WTC11 (cell line): ENCODE results near the gene CRADD. TPM values are rescaled to one million over a fixed set of nuclear protein-coding genes. Genes with fewer than 3 reads are reported as not detected.
A peak's percentile ranks its signal among the peaks of the same experiment; 100 is the strongest.

Source experiments
- ATAC-seq: fragments of 200-7000 bp; cut with Tn5 transposase; 2 replicates; pipeline ENCODE4 v1.10.0; 2021; ENCODE audit warnings: mild to moderate bottlenecking, moderate library complexity
- CTCF ChIA-PET: fragments of 300-600 bp; sonication (Branson Sonifier 250); formaldehyde crosslinking; loops from one replicate; lab custom pipeline; 2021; ENCODE audit warnings: antibody characterized with exemption; lab: Charles Lee
- POLR2A ChIA-PET: fragments of 350-600 bp; sonication (Branson Sonifier 250); formaldehyde crosslinking; loops from one replicate; lab custom pipeline; 2021; ENCODE audit warnings: antibody characterized with exemption; lab: Charles Lee
- DNase-seq: peaks from one replicate; pipeline ENCODE4 v3.0.0; 2021; ENCODE audit warnings: low spot score
- H3K27ac Mint-ChIP-seq: 2 replicates; pipeline ENCODE4 v1.8.0; 2021; ENCODE audit warnings: mixed read lengths
- H3K27me3 Mint-ChIP-seq: 2 replicates; pipeline ENCODE4 v1.8.0; 2021; ENCODE audit warnings: low read depth, mild to moderate bottlenecking, moderate library complexity, mixed read lengths
- H3K36me3 Mint-ChIP-seq: 2 replicates; pipeline ENCODE4 v1.8.0; 2021; ENCODE audit warnings: mixed read lengths
- H3K4me1 Mint-ChIP-seq: 2 replicates; pipeline ENCODE4 v1.8.0; 2022; ENCODE audit warnings: mixed read lengths
- H3K4me3 Mint-ChIP-seq: 2 replicates; pipeline ENCODE4 v1.8.0; 2021; ENCODE audit warnings: mild to moderate bottlenecking, moderate library complexity, mixed read lengths
- H3K9me3 Mint-ChIP-seq: 2 replicates; pipeline ENCODE4 v1.8.0; 2021; ENCODE audit warnings: mixed read lengths
- ATF2 ChIP-seq: sonication (generic); formaldehyde crosslinking; IDR thresholded peaks from 2 replicates; pipeline ENCODE4 v1.8.1; 2022; ENCODE audit warnings: low read depth, missing genetic modification reagents, borderline replicate concordance
- CBFB ChIP-seq: sonication (generic); formaldehyde crosslinking; IDR thresholded peaks from 2 replicates; pipeline ENCODE4 v1.8.1; 2022; ENCODE audit warnings: mild to moderate bottlenecking, low read depth, missing genetic modification reagents
- E2F1 ChIP-seq: sonication (generic); formaldehyde crosslinking; IDR thresholded peaks from 2 replicates; pipeline ENCODE4 v1.8.0; 2022; ENCODE audit warnings: mild to moderate bottlenecking, missing genetic modification reagents
- EMX1 ChIP-seq: fragments of 250-450 bp; sonication (Bioruptor Pico); IDR thresholded peaks from 2 replicates; pipeline ENCODE4 v1.8.0; 2021; ENCODE audit warnings: mild to moderate bottlenecking
- ETV6 ChIP-seq: sonication (generic); formaldehyde crosslinking; IDR thresholded peaks from 2 replicates; pipeline ENCODE4 v1.8.1; 2022; ENCODE audit warnings: mild to moderate bottlenecking, missing genetic modification reagents
- GRHL2 ChIP-seq: fragments of 250-450 bp; sonication (Bioruptor Pico); IDR thresholded peaks from 2 replicates; pipeline ENCODE4 v1.8.0; 2022; ENCODE audit warnings: mild to moderate bottlenecking, moderate library complexity; ENCODE audit not compliant: insufficient replicate concordance, severe bottlenecking
- GTF2I ChIP-seq: fragments of 250-450 bp; sonication (Bioruptor Pico); conservative IDR thresholded peaks from 2 replicates; pipeline ENCODE4 v1.4.0; 2021; ENCODE audit warnings: mild to moderate bottlenecking
- MXD4 ChIP-seq: fragments of 250-450 bp; sonication (Bioruptor Pico); IDR thresholded peaks from 2 replicates; pipeline ENCODE4 v1.8.0; 2021; ENCODE audit warnings: mild to moderate bottlenecking, moderate library complexity, borderline replicate concordance
- MYBL2 ChIP-seq: sonication (generic); formaldehyde crosslinking; IDR thresholded peaks from 2 replicates; pipeline ENCODE4 v1.8.1; 2023; ENCODE audit warnings: mild to moderate bottlenecking, moderate library complexity, missing genetic modification reagents
- NFE2L1 ChIP-seq: sonication (generic); formaldehyde crosslinking; IDR thresholded peaks from 2 replicates; pipeline ENCODE4 v1.8.1; 2023; ENCODE audit warnings: missing genetic modification reagents
- PRDM15 ChIP-seq: sonication (generic); formaldehyde crosslinking; IDR thresholded peaks from 2 replicates; pipeline ENCODE4 v1.8.0; 2022; ENCODE audit warnings: missing genetic modification reagents
- RORB ChIP-seq: fragments of 250-450 bp; sonication (Bioruptor Pico); IDR thresholded peaks from 2 replicates; pipeline ENCODE4 v1.9.0; 2021; ENCODE audit warnings: mild to moderate bottlenecking
- SMAD3 ChIP-seq: sonication (generic); formaldehyde crosslinking; IDR thresholded peaks from 2 replicates; pipeline ENCODE4 v1.8.0; 2022; ENCODE audit warnings: missing genetic modification reagents, mild to moderate bottlenecking, borderline replicate concordance
- TEAD1 ChIP-seq: sonication (generic); formaldehyde crosslinking; IDR thresholded peaks from 2 replicates; pipeline ENCODE4 v1.8.0; 2022; ENCODE audit warnings: mild to moderate bottlenecking, missing genetic modification reagents
- USF1 ChIP-seq: sonication (generic); formaldehyde crosslinking; IDR thresholded peaks from 2 replicates; pipeline ENCODE4 v1.8.0; 2022; ENCODE audit warnings: mild to moderate bottlenecking, missing genetic modification reagents
- ZMAT4 ChIP-seq: fragments of 250-450 bp; sonication (Bioruptor Pico); IDR thresholded peaks from 2 replicates; pipeline ENCODE4 v1.9.0; 2021; ENCODE audit warnings: mild to moderate bottlenecking
- ZNF121 ChIP-seq: sonication (generic); formaldehyde crosslinking; IDR thresholded peaks from 2 replicates; pipeline ENCODE4 v1.8.0; 2023; ENCODE audit warnings: missing genetic modification reagents
- ZNF138 ChIP-seq: sonication (generic); formaldehyde crosslinking; conservative IDR thresholded peaks from 2 replicates; pipeline ENCODE4 v1.8.1; 2022; ENCODE audit warnings: mild to moderate bottlenecking, moderate library complexity, missing genetic modification reagents
- ZNF232 ChIP-seq: sonication (generic); formaldehyde crosslinking; IDR thresholded peaks from 2 replicates; pipeline ENCODE4 v1.8.0; 2022; ENCODE audit warnings: mild to moderate bottlenecking, missing genetic modification reagents
- ZNF263 ChIP-seq: sonication (generic); formaldehyde crosslinking; IDR thresholded peaks from 2 replicates; pipeline ENCODE4 v1.8.1; 2022; ENCODE audit warnings: low read depth, mild to moderate bottlenecking, moderate library complexity, missing genetic modification reagents
- ZNF317 ChIP-seq: sonication (generic); formaldehyde crosslinking; IDR thresholded peaks from 2 replicates; pipeline ENCODE4 v1.8.1; 2023; ENCODE audit warnings: low read depth, mild to moderate bottlenecking, moderate library complexity, missing genetic modification reagents, borderline replicate concordance
- total RNA-seq: library from RNA; stranded (reverse); gene quantifications from 3 replicates; pipeline ENCODE4 v1.2.3, GENCODE V29; 2021

The CRADD gene
- total RNA-seq, 1 experiment from 2014 or later = 11.6 TPM

- no peaks in the 10 kb centered on the region for H3K36me3 Mint-ChIP-seq
- TF ChIP-seq RORB (CRISPR knock-in tag) (no peak), NFE2L1 (CRISPR knock-in tag) (no peak), ZNF263 (no peak), GRHL2 (CRISPR knock-in tag) (no peak), ZNF317 (CRISPR knock-in tag) (no peak), ZNF138 (CRISPR knock-in tag) (no peak), ETV6 (CRISPR knock-in tag) (no peak), E2F1 (no peak), ATF2 (CRISPR knock-in tag) (no peak), MYBL2 (CRISPR knock-in tag) (no peak), MXD4 (CRISPR knock-in tag) (no peak)
- TF ChIP-seq, all 79 proteins: peak for 0
- ChIA-PET CTCF (interaction anchor here (0.5 to 1.2 kb wide), 5 partner anchors 7 to 340 kb away, joined by 3 to 5 read pairs (median 3); no protein-coding TSS in a partner anchor), POLR2A (no interaction called here)
- no peak for DNase-seq
- no peaks in the 10 kb centered on the region for H3K9me3 Mint-ChIP-seq
- no peaks in the 10 kb centered on the region for H3K27me3 Mint-ChIP-seq
- ATAC-seq = no peak
- H3K27ac Mint-ChIP-seq = no peak overlapping the region
- peaks cover 29% of the 10 kb centered on the region for H3K4me1 Mint-ChIP-seq
- no peak overlapping the region for H3K4me3 Mint-ChIP-seq
These were observed 85.0 kb downstream of the CRADD start for GRCh38 chr12:93762059-93762719.

GRCh38 chr12:93762912-93763553, 85.9 kb downstream of the CRADD start:
- Mint-ChIP-seq H3K4me1 (peaks cover 27% of the 10 kb centered on the region), H3K9me3 (no peaks in the 10 kb centered on the region), H3K27me3 (no peaks in the 10 kb centered on the region), H3K27ac (no peak overlapping the region), H3K4me3 (no peak overlapping the region), H3K36me3 (no peaks in the 10 kb centered on the region)
- ATAC-seq (peak; percentile 46; the same call in 1 of the 2 replicates), DNase-seq (no peak)
- TF ChIP-seq PRDM15 (CRISPR knock-in tag) (no peak), CBFB (no peak), SMAD3 (no peak), ZNF263 (no peak), USF1 (no peak), ZMAT4 (no peak), EMX1 (CRISPR knock-in tag) (no peak), ZNF121 (CRISPR knock-in tag) (no peak), GTF2I (CRISPR knock-in tag) (no peak), ZNF232 (CRISPR knock-in tag) (no peak), TEAD1 (CRISPR knock-in tag) (no peak), RORB (CRISPR knock-in tag) (no peak)
- ChIA-PET POLR2A (no interaction called here), CTCF (interaction anchor here (1.1 kb wide), 1 partner anchor 339 kb away, joined by 5 read pairs; no protein-coding TSS in a partner anchor)
